PFSK-1 (cell line): ENCODE results near the gene NDUFAF7.

ENCODE experiments used
- POLR2AphosphoS5 ChIP-seq: IDR thresholded peaks from 2 replicates; pipeline ENCODE4 v1.6.1; 2012; ENCODE audit warnings: low read depth, mild to moderate bottlenecking, control low read depth, low read length, moderate library complexity
- TAF1 ChIP-seq: IDR thresholded peaks from 2 replicates; pipeline ENCODE4 v1.6.1; 2012; ENCODE audit warnings: low read length, control low read depth, borderline replicate concordance; ENCODE audit not compliant: insufficient read depth
- TF ChIP-seq, protein P1 (sequence below), 2 experiments: IDR thresholded peaks; 2 replicates each; pipeline versions ENCODE4 v1.6.1 to v1.8.0; 2011 to 2012; ENCODE audit warnings: low read depth in 2 of 2, low read length in 2 of 2, control low read depth in 1 of 2, inconsistent platforms in 1 of 2, mild to moderate bottlenecking in 1 of 2, moderate library complexity in 1 of 2; ENCODE audit not compliant: insufficient read depth in 1 of 2

DNA sequence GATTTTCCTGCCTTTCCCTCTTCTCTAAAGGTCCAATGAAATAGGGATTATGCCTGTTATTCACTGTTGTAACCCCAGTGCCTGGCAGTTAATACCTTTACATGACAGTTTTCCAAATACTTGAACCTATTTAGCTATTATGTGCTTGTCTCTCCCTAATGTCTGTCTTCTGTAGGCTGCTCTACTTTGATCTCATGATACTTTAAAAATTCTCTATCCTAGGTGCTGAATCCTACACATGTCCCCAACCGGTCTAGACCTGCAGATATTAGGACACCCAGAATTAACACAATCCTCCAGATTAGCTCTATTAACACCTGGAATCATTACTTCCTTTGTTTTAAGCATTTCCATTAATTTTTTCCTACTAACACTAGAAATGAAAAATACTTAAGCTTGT lies 7.4 kb upstream of the NDUFAF7 start:
- TF ChIP-seq POLR2AphosphoS5: no peak
- no peak for TF ChIP-seq TAF1
- TF ChIP-seq, protein P1, sequence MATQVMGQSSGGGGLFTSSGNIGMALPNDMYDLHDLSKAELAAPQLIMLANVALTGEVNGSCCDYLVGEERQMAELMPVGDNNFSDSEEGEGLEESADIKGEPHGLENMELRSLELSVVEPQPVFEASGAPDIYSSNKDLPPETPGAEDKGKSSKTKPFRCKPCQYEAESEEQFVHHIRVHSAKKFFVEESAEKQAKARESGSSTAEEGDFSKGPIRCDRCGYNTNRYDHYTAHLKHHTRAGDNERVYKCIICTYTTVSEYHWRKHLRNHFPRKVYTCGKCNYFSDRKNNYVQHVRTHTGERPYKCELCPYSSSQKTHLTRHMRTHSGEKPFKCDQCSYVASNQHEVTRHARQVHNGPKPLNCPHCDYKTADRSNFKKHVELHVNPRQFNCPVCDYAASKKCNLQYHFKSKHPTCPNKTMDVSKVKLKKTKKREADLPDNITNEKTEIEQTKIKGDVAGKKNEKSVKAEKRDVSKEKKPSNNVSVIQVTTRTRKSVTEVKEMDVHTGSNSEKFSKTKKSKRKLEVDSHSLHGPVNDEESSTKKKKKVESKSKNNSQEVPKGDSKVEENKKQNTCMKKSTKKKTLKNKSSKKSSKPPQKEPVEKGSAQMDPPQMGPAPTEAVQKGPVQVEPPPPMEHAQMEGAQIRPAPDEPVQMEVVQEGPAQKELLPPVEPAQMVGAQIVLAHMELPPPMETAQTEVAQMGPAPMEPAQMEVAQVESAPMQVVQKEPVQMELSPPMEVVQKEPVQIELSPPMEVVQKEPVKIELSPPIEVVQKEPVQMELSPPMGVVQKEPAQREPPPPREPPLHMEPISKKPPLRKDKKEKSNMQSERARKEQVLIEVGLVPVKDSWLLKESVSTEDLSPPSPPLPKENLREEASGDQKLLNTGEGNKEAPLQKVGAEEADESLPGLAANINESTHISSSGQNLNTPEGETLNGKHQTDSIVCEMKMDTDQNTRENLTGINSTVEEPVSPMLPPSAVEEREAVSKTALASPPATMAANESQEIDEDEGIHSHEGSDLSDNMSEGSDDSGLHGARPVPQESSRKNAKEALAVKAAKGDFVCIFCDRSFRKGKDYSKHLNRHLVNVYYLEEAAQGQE (IDR thresholded peaks at IDR 0.05; ENCODE audit: insufficient read depth in 1 of 2, low read depth in 2 of 2, low read length in 2 of 2): peak; percentile 51 to 79; a peak in 3 of 4 replicates
